Skeletal muscle satellite cell (primary cell): Measurements from ENCODE around the gene ZNF516.

Experiments used
- H3K27me3 ChIP-seq: 2 replicates; pipeline ENCODE4 v1.7.0; 2013; ENCODE audit warnings: low read length; ENCODE audit not compliant: control insufficient read depth, insufficient read depth
- H3K36me3 ChIP-seq: 2 replicates; pipeline ENCODE4 v1.7.0; 2013; ENCODE audit warnings: mild to moderate bottlenecking, control low read depth, low read length; ENCODE audit not compliant: insufficient read depth
- H3K4me1 ChIP-seq: 2 replicates; pipeline ENCODE4 v1.7.0; 2013; ENCODE audit warnings: low read length; ENCODE audit not compliant: control insufficient read depth, insufficient read depth
- H3K4me2 ChIP-seq: 2 replicates; pipeline ENCODE4 v1.7.0; 2013; ENCODE audit warnings: mild to moderate bottlenecking, low read length
- H3K4me3 ChIP-seq: 2 replicates; pipeline ENCODE4 v1.7.0; 2013; ENCODE audit warnings: low read length
- H3K9ac ChIP-seq: 2 replicates; pipeline ENCODE4 v1.7.0; 2013; ENCODE audit warnings: mild to moderate bottlenecking, low read depth, low read length, moderate library complexity
- H3K9me3 ChIP-seq: replicated peaks from 2 replicates; pipeline ENCODE4 v1.7.0; 2013; ENCODE audit warnings: mild to moderate bottlenecking, control low read depth, low read length

Gene ZNF516

GRCh38 chr18:76441668-76442412 lies 53.2 kb downstream of the ZNF516 start:
- Histone ChIP-seq H3K9ac (no peak overlapping the region), H3K4me2 (no peak overlapping the region), H3K9me3 (no peaks in the 10 kb centered on the region), H3K27me3 (no peaks in the 10 kb centered on the region), H3K4me3 (no peak overlapping the region), H3K4me1 (peaks cover 27% of the 10 kb centered on the region), H3K36me3 (peaks cover 23% of the 10 kb centered on the region)

- H3K36me3 ChIP-seq: peaks cover 23% of the 10 kb centered on the region
- H3K4me1 ChIP-seq: peaks cover 20% of the 10 kb centered on the region
- H3K9me3 ChIP-seq: no peaks in the 10 kb centered on the region
- H3K4me3 ChIP-seq: no peak overlapping the region
- no peak overlapping the region for H3K9ac ChIP-seq
- H3K27me3 ChIP-seq: no peaks in the 10 kb centered on the region
- H3K4me2 ChIP-seq: no peak overlapping the region
Observed at GRCh38 chr18:76441002-76441667, 53.9 kb downstream of the ZNF516 start.

- H3K9me3 ChIP-seq: no peaks in the 10 kb centered on the region
- no peaks in the 10 kb centered on the region for H3K4me1 ChIP-seq
- H3K4me2 ChIP-seq: no peak overlapping the region
- H3K36me3 ChIP-seq: peaks cover 23% of the 10 kb centered on the region
- H3K27me3 ChIP-seq: no peaks in the 10 kb centered on the region
- no peak overlapping the region for H3K9ac ChIP-seq
- H3K4me3 ChIP-seq: no peak overlapping the region
Observed at GRCh38 chr18:76437910-76438309, 57.1 kb downstream of the ZNF516 start.

DNA sequence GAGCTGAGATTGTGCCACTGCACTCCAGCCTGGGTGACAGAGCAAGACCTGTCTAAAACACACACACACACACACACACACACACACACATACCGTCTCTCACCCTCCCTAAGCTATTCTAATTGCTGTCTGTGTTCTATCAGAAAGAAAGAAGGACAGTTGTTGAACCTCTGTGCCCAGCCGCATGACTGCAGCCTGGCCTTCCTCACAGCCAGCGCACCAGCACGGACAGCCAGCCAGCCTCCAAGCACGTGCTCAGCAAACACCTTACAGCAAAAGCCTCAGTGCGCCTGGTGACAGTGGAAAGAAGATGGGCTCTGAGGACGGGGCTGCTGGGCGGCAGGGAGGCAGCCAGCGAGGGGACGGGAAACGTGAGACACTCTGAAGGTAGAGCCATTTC lies 58.0 kb downstream of the ZNF516 start:
- Histone ChIP-seq H3K9me3 (no peaks in the 10 kb centered on the region), H3K27me3 (no peaks in the 10 kb centered on the region), H3K4me1 (no peaks in the 10 kb centered on the region), H3K4me3 (no peak overlapping the region), H3K36me3 (peaks cover 17% of the 10 kb centered on the region), H3K9ac (no peak overlapping the region), H3K4me2 (no peak overlapping the region)

DNA sequence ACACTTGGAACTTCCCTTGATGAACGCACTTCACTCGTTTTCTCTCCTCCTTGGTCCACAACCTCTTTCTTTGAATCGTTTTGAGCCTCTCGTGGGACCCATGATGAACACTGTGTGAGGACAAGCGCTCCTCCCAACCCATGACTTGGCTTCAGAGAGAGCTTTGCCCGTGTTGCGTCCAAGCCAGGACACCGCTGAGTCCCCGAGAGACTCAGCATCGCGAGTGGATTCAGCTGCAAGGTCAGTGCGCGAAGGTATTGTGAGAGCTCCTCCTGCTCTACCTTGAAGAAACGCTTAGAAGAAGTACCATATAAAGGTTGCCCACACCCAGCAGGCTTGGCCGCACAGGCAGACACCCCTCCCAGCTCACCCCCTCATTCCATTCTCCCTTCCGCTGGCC lies 58.7 kb downstream of the ZNF516 start:
- Histone ChIP-seq H3K36me3 (peaks cover 17% of the 10 kb centered on the region), H3K4me3 (no peak overlapping the region), H3K9ac (no peak overlapping the region), H3K4me2 (no peak overlapping the region), H3K4me1 (no peaks in the 10 kb centered on the region), H3K9me3 (no peaks in the 10 kb centered on the region), H3K27me3 (no peaks in the 10 kb centered on the region)

GRCh38 chr18:76435316-76435989 lies 59.6 kb downstream of the ZNF516 start:
- Histone ChIP-seq H3K4me1 (peaks cover 7% of the 10 kb centered on the region), H3K9me3 (no peaks in the 10 kb centered on the region), H3K4me3 (no peak overlapping the region), H3K9ac (no peak overlapping the region), H3K4me2 (no peak overlapping the region), H3K27me3 (no peaks in the 10 kb centered on the region), H3K36me3 (peaks cover 9% of the 10 kb centered on the region)

DNA sequence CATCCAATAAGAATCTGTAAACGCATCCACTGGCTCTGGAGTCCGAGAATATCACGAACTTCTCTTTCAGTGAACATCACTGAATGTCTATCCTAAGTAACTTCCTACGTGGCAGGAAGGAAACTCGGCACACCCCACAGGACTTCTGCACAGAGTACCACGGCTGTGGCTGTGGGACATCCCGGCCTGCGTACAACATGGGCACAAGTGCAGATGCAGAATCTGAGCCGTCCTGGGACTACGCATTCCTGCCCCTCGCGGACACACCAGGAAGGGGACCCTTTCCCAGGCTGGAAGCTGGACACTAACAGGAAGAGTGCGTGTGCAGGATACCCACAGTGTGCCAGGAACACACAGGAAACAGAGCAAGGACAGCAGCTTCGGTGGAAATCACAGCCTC lies 60.6 kb downstream of the ZNF516 start:
- no peak overlapping the region for H3K4me2 ChIP-seq
- H3K27me3 ChIP-seq: no peaks in the 10 kb centered on the region
- no peaks in the 10 kb centered on the region for H3K36me3 ChIP-seq
- no peak overlapping the region for H3K4me3 ChIP-seq
- no peak overlapping the region for H3K9ac ChIP-seq
- H3K4me1 ChIP-seq: peaks cover 17% of the 10 kb centered on the region
- no peaks in the 10 kb centered on the region for H3K9me3 ChIP-seq

DNA sequence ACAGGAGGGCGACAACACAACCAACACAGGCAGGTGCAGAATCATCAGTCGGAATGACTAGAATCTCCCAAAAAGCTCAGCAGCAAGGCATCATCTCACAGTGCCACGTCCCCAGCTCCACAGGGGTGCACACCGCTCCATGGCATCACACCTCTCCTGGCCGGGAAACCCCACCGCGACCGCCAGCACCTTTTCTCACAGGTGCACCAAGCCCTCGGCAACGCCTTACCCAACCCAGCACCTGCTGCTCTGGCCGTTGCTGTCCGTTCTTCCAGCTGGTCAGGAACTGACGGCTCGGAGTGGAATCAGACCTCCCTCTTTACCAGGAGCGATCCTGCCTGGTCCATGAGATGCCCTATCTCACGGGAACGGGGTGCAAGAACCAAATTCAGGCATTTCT lies 61.3 kb downstream of the ZNF516 start:
- no peaks in the 10 kb centered on the region for H3K9me3 ChIP-seq
- no peak overlapping the region for H3K9ac ChIP-seq
- H3K4me2 ChIP-seq: no peak overlapping the region
- H3K27me3 ChIP-seq: no peaks in the 10 kb centered on the region
- no peak overlapping the region for H3K4me3 ChIP-seq
- peaks cover 24% of the 10 kb centered on the region for H3K4me1 ChIP-seq
- H3K36me3 ChIP-seq: no peaks in the 10 kb centered on the region

GRCh38 chr18:76432970-76433767 lies 61.9 kb downstream of the ZNF516 start:
- Histone ChIP-seq H3K9me3 (no peaks in the 10 kb centered on the region), H3K4me3 (no peak overlapping the region), H3K27me3 (no peaks in the 10 kb centered on the region), H3K9ac (no peak overlapping the region), H3K4me1 (peaks cover 30% of the 10 kb centered on the region), H3K4me2 (no peak overlapping the region), H3K36me3 (no peaks in the 10 kb centered on the region)

DNA sequence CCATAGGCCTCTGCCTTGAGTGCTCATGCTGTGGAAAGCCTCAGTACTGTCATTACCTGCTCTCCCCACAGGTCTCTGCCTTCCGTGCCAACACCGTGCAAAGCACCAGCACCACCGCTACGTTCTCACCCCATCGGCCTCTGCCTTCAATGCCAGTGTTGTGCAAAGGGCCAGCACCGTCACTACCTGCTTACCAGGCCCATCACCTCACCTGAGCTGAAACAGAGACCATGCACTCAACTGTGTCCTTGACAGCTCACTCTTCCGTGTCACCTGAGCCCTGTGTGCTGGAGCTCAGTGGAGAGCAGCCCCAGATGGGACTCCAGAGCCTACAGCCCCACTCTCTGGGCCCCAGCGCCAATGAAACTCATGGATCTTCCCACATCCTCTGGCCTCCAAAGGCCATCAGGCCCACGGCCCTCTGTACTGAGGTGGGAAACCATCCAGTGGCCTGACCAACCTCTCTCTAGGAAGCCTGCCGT lies 62.7 kb downstream of the ZNF516 start:
- H3K36me3 ChIP-seq: no peaks in the 10 kb centered on the region

More for the DNA sequence above, 62.7 kb downstream of the ZNF516 start:
- no peak overlapping the region for H3K4me3 ChIP-seq
- H3K4me1 ChIP-seq: peaks cover 30% of the 10 kb centered on the region
- H3K9me3 ChIP-seq: no peaks in the 10 kb centered on the region
- no peak overlapping the region for H3K4me2 ChIP-seq
- no peaks in the 10 kb centered on the region for H3K27me3 ChIP-seq
- no peak overlapping the region for H3K9ac ChIP-seq
